Activated effector memory CD4-positive, alpha-beta T cell treated with anti-CD3 and anti-CD28 coated beads, Interleukin-2, amount 50 U/mL, for 16 hours (primary cell): Measurements from ENCODE around the gene HDAC4.

Experiments
- DNase-seq: peaks from one replicate; pipeline ENCODE4 v3.0.0-alpha.2; 2020

The HDAC4 gene

GRCh38 chr2:239227661-239228371 lies 173.0 kb downstream of the HDAC4 start:
- DNase-seq, result no peak

GRCh38 chr2:239226677-239227581 lies 173.9 kb downstream of the HDAC4 start:
- no peak for DNase-seq

- DNase-seq, result peak; percentile 14
Observed at GRCh38 chr2:239225871-239226561, 174.8 kb downstream of the HDAC4 start.

- no peak for DNase-seq
Observed at GRCh38 chr2:239225371-239225851, 175.4 kb downstream of the HDAC4 start.

GRCh38 chr2:239224955-239225354 lies 175.9 kb downstream of the HDAC4 start:
- DNase-seq, result no peak

GRCh38 chr2:239224199-239224570 lies 176.6 kb downstream of the HDAC4 start:
- DNase-seq, result no peak

- DNase-seq, result peak; percentile 50
Observed at GRCh38 chr2:239223310-239224198, 177.3 kb downstream of the HDAC4 start.

- peak; percentile 55 for DNase-seq
Observed at GRCh38 chr2:239222706-239223309, 178.0 kb downstream of the HDAC4 start.

GRCh38 chr2:239222312-239222660 lies 178.5 kb downstream of the HDAC4 start:
- no peak for DNase-seq

GRCh38 chr2:239220981-239221396 lies 179.8 kb downstream of the HDAC4 start:
- peak; percentile 28 for DNase-seq

- DNase-seq, result no peak
Observed at GRCh38 chr2:239220341-239220740, 180.5 kb downstream of the HDAC4 start.

- DNase-seq, result peak; percentile 71
Observed at GRCh38 chr2:239216614-239217273, 184.1 kb downstream of the HDAC4 start.

- peak; percentile 17 for DNase-seq
Observed at GRCh38 chr2:239215988-239216613, 184.7 kb downstream of the HDAC4 start.

GRCh38 chr2:239215136-239215925 lies 185.5 kb downstream of the HDAC4 start:
- no peak for DNase-seq

GRCh38 chr2:239214725-239215124 lies 186.1 kb downstream of the HDAC4 start:
- DNase-seq, result no peak

GRCh38 chr2:239213643-239214101 lies 187.1 kb downstream of the HDAC4 start:
- peak; percentile 13 for DNase-seq

- DNase-seq, result no peak
Observed at GRCh38 chr2:239212929-239213642, 187.7 kb downstream of the HDAC4 start.

GRCh38 chr2:239212121-239212928 lies 188.5 kb downstream of the HDAC4 start:
- peak; percentile 54 for DNase-seq
